ENCODE measurements around the gene ZFAND4.
"Not testable (repeated sequence)": the region's sequence is repeated elsewhere in the genome, so short reads cannot be mapped to it uniquely, and the experiment has no call there.

Gene ZFAND4

DNA sequence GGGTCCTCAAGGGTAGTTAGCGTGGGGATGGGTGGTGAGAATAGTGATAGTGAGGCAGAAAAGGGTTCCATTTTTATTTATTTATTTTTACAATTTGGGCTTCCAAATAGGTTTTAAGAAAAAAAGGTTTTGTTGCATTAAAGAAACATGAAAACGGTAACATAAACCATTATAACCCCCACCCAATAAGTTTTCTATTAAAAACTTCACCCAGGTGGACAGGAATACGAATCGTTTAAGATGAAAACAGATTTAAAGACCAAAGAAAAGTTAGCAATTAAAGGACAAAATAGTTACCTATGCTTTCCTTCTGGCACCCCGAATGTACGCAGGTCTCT is 78.7 kb downstream of the ZFAND4 start:
- no peak for FAIRE-seq
- no peak for DNase-seq (ENCODE audit: insufficient read length, low spot score)

DNA sequence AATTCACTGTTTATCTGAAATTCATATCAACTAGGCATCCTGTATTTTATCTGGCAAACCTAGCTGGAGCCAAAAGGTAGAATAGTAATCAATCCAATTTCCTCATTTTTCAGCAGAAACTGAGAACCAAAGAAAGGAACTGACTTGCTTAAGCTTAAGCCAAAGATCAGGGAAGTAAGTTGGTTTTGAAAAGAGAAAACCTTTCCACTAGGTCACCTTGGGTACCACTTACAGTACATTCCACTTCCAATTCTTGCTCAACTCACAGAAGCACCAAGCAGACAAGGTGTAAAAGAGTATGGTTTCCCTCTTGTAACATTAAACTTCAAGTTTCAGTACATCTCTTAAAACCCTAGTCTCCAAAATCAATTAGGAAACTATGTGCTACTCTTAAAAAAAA is 79.6 kb downstream of the ZFAND4 start:
- DNase-seq (ENCODE audit: insufficient read length, low spot score), result no peak
- FAIRE-seq, result no peak

DNA sequence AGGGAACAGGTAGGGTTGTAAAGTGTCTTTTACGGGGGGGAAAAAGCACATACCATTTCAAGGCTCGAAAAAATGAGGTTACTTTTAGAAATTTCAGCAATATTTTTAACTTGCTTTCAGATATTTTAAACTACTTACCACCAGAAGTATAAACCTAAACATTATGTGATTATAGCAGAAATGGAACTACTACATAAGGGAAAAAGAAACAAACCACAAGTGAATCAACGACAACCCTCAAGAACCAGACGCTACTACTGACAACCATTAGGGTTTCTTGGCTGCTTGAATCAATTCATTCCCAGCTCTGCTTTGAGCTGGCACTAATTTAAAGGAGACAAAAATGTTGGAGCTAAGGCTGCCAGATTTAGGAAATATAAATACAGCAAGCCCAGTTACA is 80.1 kb downstream of the ZFAND4 start:
- FAIRE-seq (no peak), DNase-seq (ENCODE audit: insufficient read length, low spot score) (no peak)

DNA sequence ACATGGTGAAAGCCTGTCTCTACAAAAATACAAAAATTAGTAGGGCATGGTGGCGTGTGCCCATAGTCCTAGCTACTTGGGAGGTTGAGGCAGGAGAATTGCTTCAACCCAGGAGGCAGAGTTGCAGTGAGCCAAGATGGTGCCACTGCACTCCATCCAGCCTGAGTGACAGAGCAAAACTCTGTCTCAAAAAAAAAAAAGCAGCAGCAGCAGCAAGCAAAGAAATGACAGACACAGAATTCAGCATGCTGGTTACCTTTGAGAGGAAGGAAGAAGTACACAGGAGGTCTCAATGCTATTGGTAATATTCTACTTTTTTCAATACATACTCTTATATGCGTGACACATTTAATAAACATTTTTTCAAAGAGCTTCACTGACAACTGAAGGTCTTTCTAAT is 81.3 kb downstream of the ZFAND4 start:
- no peak for FAIRE-seq
- no peak for DNase-seq (ENCODE audit: insufficient read length, low spot score)

DNA sequence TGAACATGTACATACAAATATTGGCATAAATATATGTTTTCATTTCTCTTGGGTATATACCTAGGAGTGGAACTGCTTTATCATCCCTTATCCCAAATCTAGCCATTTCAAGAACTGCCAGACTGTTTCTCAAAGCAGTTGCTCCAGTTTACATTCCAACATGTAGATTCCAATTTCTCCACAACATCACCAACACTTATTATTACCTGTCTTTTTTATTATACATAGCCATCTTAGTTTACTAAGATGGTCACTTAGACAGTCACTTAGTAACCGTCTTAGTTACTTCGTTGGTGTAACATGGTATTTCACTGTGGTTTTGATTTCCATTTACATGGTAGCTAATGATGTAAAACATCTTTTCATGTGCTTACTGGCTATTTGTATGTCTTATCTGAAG is 82.7 kb downstream of the ZFAND4 start:
- DNase-seq (ENCODE audit: insufficient read length, low spot score), result no peak
- FAIRE-seq, result no peak

DNA sequence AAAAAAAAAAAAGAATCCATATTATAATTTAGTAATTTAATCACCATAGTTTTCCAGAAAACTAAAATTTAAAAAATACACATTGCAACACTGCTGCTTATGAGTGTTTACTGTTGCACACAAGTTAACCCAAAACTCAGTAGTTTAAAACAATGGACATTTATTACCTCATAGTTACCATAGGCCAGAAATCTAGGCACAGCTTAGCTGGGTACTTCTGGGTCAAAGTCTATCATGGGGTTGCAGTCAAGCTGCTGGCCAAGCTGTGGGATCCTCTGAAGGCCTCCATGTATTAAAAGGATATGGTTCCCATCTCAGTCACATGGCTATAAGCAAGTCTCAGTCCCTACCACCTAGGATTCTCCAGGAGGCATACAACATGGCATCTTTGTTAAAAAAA is 83.6 kb downstream of the ZFAND4 start:
- DNase-seq (ENCODE audit: insufficient read length, low spot score) (no peak), FAIRE-seq (no peak)

DNA sequence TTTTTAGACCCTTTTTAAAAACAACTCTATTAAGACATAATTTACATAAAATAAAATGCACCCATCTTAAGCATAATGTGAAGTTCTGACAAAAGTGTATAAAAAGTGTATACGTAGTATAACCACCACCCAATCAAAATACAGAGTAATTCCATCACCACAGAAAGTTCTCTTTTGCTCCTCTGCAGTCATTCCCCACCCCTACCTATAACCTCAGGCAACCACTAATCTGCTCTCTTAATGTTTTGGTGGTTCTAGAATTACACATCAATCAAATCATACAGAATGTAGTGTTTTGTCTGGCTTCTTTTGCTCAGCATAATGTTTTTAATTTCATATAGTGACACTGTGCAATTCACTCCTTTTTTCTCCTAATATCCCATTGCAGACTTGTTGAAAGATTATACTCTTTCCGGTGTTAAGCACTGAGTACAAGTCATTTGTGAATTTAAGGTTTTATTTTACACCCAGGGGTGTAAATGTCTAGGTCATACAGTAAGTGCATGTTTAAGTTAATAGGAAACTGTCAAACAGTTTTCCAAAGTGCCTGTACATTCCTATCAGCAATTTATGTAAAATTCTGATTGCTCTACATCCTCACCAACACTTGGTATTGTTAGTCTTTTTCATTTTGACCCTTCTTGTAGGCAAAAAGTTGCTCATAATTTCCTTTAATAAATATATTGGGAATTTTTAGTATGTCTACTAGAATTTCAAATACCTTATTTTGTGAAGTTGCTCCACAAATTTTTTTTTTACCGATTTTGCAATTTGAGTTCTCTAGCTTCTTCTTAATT is 86.3 kb downstream of the ZFAND4 start:
- no peak for FAIRE-seq
- no peak for DNase-seq (ENCODE audit: insufficient read length, low spot score)

DNA sequence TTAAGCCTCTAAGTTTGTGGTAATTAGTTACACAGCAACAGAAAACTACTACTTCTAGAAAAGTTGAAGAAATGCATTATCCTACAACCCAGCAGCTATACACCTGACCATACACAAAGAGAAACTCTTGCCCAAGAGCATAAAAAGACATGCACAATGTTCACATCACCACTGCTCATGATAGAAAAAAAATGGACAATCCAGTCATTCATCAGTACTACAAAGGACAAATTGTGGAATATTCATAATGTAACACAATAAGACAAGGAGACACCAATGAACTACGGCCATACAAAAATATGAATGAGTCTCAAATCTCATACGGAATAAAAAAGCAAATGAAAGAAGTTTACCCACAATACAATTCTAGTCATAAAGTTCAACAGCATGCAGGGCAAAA is 87.4 kb downstream of the ZFAND4 start:
- DNase-seq (ENCODE audit: insufficient read length, low spot score) (no peak), FAIRE-seq (no peak)

DNA sequence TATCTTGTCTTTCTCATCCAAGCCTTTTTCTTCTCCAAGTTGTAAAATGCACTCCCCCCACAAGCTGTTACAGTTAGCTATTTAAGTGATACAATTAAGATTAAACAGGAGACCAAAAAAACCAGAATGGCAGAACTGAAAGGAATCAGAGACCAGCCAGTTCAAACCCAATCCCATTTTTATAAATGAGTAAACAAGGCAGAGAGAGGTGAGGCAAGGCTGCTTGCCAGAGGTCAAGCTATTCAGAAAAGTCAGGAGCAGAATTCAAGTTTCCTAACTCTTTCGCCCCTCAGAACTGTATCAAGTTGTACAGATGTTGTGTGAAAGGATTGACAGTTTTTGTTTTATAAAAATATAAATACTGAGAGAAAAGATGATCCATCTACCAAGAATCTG is 90.2 kb downstream of the ZFAND4 start:
- no peak for DNase-seq (ENCODE audit: insufficient read length, low spot score)
- FAIRE-seq, result no peak

DNA sequence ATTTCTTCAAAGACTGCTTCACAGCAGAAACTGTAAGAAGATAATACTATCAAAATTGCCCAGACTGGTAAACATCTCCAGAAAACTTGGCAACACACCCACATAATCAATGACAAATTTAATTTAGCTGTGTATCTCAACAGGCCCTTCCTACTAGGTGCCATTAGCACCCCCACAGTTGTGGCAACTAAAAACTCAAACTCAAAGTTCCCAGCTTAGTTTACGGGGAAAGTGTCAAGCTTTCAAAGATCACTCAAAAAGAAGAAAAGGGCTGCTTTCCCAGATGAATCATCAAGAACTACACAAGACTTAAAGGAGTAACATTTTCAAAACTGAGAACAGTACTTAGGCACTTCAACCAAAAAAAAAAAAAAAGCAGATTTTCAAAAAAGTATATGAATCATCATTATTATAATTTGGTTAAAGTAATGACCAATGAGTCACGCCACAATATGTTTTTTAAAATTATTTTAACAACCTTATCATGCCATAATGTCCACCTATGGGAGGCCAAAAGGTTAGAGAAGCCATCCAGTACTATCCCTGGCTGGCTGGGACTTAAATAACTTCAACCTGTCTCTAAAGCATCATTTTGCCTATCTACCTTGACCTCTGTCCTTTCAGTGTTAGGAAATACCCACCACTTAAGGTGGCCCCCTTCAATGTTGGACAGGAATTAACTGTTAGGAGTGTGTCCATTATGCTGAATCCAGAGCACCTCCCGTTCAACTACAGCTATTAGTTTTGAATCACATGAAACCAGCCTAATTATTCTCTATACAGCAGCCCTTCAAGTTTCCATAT is 90.8 kb downstream of the ZFAND4 start:
- no peak for FAIRE-seq
- DNase-seq (ENCODE audit: insufficient read length, low spot score), result no peak

DNA sequence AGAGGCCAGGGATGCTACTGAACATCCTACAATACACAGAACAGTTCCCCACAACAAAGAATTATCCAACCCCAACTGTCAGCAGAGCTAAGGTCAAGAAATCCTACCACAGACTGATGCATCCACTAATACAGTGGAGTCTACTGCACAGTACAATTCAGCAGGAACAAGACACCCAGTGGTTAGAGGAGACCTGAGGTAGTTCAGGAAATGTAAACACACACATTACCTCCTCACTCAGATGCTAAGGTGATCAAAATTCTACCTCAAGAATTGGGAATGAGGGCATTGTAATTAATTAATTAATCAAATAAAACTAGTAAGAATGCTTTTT is 91.4 kb downstream of the ZFAND4 start:
- DNase-seq (ENCODE audit: insufficient read length, low spot score), result no peak
- no peak for FAIRE-seq

DNA sequence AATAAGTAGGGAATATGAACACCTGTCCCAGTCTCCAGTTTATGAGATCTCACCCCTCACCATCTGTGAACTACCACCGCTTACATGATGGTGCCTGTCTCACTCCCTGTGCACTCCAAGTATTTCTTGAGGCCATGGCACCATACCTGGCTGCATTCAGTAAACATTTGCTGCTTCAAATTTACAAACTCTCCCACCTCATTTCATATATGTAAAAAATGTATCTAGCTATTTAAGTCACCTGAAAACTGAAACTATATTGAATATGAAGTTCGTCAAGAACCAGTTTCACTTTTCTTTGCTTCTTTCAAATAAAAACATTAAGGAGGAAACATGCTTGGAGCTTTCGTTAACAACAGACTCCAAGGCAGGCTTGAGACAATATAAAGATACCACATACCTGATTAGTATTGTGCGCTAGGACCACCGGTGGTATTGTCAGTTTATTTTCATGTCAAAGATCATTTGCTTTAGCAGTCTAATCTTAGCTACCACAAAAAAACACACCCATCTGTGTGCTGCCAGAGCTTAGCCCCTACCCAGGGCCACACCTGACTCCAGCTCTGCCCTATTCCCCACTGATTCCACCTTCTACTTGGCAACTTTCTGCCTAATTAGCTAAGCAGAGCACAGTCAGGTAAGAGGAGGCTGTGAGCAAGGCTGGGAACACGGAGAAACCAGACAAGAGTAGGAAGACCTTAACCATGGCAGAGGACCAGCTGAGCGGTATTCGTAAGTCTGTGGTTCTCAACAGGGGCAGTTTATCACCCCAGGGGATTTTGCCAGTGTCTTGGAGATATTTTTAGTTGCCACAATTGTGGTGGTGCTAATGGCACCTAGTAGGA is 92.0 kb downstream of the ZFAND4 start:
- FAIRE-seq (no peak), DNase-seq (ENCODE audit: insufficient read length, low spot score) (no peak)

DNA sequence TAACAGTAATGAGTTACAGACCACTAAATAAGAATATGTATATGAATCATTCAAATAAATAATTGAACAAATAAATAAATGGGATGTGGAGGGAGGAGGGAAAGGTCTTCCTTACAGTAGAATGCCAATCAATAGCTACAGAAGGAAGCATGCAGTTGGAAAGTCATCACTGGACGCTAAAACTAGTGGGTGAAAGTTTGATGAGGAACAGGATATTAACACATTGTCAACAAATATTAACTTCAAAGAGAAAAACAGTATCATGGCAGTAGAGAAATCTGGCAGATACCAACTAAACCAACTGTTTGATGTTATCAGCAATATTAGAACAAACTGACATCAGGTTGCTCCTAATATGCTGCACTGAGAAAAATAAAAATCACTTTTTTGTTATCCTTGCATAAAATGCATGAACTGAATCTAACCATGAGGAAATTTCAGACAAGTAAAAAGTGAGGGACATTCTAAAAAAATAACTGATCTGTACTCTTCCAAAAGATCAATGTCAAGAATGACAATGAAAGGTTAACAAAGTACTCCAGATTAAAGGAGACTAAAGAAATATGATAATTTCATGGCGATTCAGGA is 94.1 kb downstream of the ZFAND4 start:
- DNase-seq (ENCODE audit: insufficient read length, low spot score) (no peak), FAIRE-seq (no peak)

DNA sequence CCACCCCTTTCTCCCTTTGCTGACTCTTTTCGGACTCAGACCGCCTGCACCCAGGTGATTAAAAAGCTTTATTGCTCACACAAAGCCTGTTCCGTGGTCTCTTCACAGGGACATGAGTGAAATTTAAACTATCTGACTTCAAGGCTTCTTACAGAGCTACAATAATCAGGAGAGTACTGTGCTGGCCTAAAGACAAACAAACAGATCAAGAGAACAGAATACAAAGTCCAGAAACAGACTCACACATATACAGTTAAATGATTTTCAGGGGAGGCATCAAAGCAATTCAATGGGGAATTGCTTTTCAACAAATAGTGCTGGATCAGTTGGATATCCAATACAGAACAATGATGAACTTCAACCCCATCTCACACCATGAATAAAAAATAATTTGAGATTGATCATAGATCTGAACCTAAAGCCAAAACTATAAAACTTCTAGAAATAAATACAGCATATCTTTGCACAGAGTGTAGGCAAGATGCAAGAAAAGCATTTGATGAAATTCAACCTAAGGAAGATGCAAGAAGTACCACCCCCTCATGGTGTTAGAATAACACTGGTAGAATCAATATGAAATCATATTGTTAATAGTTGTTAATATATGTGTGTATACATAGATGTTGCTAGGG is 96.5 kb downstream of the ZFAND4 start:
- FAIRE-seq, result no peak

DNA sequence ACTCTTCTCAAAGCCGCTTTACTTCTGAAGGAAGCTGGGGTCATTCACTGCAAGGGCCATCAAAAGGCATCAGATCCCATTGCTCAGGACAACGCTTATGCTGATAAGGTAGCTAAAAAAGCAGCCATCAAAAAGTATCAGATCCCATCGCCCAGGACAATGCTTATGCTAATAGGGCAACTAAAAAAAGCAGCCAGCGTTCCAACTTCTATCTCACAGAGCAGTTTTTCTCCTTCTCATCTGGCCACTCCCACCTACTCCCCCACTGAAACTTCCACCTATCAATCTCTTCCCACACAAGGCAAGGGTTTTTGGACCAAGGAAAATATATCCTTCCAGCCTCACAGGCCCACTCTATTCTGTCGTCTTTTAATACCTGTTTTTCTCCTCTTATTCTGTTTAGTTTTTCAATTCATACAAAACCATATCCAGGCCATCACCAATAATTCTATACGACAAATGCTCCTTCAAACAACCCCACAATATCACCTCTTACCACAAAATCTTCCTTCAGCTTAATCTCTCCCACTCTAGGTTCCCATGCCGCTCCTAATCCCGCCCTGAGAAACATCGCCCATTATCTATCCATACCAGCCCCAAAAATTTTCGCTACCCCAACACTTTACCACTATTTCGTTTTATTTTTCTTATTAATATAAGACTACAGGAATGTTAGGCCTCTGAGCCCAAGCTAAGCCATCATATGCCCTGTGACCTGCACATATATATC is 97.4 kb downstream of the ZFAND4 start:
- FAIRE-seq; DNase-seq (ENCODE audit: insufficient read length, low spot score): not testable (repeated sequence)

More for the DNA sequence above, 96.5 kb downstream of the ZFAND4 start:
- DNase-seq (ENCODE audit: insufficient read length, low spot score), result no peak

DNA sequence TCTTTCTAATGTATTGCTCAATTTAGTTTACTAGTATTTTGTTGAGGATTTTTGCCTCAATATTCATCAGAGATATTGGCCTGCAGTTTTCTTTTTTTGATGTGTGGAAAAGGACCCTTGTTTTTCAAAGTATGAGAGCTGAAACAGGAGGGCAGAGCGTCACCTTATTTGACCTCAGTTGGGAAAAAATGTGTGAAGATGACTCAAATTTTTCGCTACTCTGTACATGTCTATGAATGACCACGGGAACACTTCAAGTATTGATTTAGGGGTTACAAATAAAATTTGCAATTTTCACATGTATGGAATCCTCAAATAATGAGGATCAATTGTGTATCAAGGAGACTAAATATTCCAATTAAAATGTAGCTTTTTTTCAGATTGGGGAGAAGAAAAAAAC is 103.1 kb downstream of the ZFAND4 start:
- DNase-seq (ENCODE audit: insufficient read length, low spot score) (no peak), FAIRE-seq (no peak)

DNA sequence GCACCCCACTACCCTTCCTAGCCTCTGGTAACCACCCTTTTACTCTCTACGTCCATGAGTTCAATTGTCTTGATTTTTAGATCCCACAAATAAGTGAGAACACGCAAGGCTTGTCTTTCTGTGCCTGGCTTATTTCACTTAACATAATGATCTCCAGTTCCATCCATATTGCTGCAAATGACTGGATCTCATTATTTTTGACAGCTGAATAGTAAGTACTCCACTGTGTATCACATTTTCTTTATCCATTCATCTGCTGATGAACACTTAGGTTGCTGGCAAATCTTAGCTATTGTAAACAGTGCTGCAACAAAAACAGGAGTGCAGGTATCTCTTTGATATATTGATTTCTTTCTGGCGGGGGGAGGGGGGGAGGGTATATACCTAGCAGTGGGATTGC is 106.2 kb downstream of the ZFAND4 start:
- FAIRE-seq (no peak), DNase-seq (ENCODE audit: insufficient read length, low spot score) (no peak)

Data from HTR-8/SVneo (cell line).